Heart left ventricle (tissue), 16 donors: ENCODE results near the gene KLK5. TPM values are rescaled to one million over a fixed set of nuclear protein-coding genes. Genes with fewer than 3 reads are reported as not detected.

ENCODE experiments used
- ATAC-seq, 4 donors: fragments of 200-7000 bp; cut with Tn5 transposase; one replicate each; pipeline ENCODE4 v1.9.1; 2020 to 2022; ENCODE audit warnings: moderate library complexity in 4 of 4, mild to moderate bottlenecking in 3 of 4, moderate number of reproducible peaks in 1 of 4
- DNase-seq, 5 donors: peaks; one replicate each; pipeline ENCODE4 v3.0.0-alpha.2; 2020
- H3K27ac ChIP-seq, 12 donors: fragments of 200-600 bp; sonication (generic) in 4 of 12; one replicate each; pipeline versions ENCODE4 v1.5.0 to v1.8.0; 2016 to 2022; ENCODE audit warnings: mild to moderate bottlenecking in 2 of 12
- H3K27me3 ChIP-seq, 9 donors: fragments of 200-600 bp; sonication (generic) in 2 of 9; one replicate each; pipeline versions ENCODE4 v1.5.1 to v1.8.0; 2016 to 2022; ENCODE audit warnings: mild to moderate bottlenecking in 3 of 9
- H3K36me3 ChIP-seq, 9 donors: fragments of 200-600 bp; sonication (generic) in 2 of 9; one replicate each; pipeline versions ENCODE4 v1.5.0 to v1.8.0; 2018 to 2022; ENCODE audit warnings: mild to moderate bottlenecking in 2 of 9
- H3K4me1 ChIP-seq, 12 donors: fragments of 200-600 bp; sonication (generic) in 4 of 12; one replicate each; pipeline versions ENCODE4 v1.5.0 to v1.8.0; 2016 to 2022; ENCODE audit warnings: mild to moderate bottlenecking in 3 of 12
- H3K4me3 ChIP-seq, 12 donors: fragments of 200-600 bp; sonication (generic) in 4 of 12; one replicate each; pipeline versions ENCODE4 v1.5.0 to v1.8.0; 2017 to 2022; ENCODE audit warnings: mild to moderate bottlenecking in 9 of 12, moderate library complexity in 4 of 12
- H3K9me3 ChIP-seq, 12 donors: fragments of 200-600 bp; sonication (generic) in 4 of 12; one replicate each; pipeline versions ENCODE4 v1.5.0 to v1.8.0; 2016 to 2022; ENCODE audit warnings: mild to moderate bottlenecking in 1 of 12
- CTCF ChIP-seq, 12 donors: fragments of 200-600 bp; sonication (generic) in 4 of 12; IDR thresholded peaks; one replicate each; pipeline versions ENCODE4 v1.5.0 to v1.8.0; 2018 to 2022; ENCODE audit warnings: antibody characterized with exemption in 12 of 12, mild to moderate bottlenecking in 5 of 12
- POLR2A ChIP-seq, 2 donors: fragments of 450-650 bp; IDR thresholded peaks; one replicate each; pipeline ENCODE4 v1.6.1; 2017; ENCODE audit warnings: antibody characterized with exemption in 2 of 2, mild to moderate bottlenecking in 2 of 2, moderate library complexity in 2 of 2
- WGBS, 4 donors: extraction: QIAGEN DNeasy Blood & Tissue Kit in 2 of 4; methylation state at CpG; one replicate each; pipeline versions ENCODE4 v1.1.5 to v1.1.7; 2013 to 2018; 5-methylcytosine and 5-hydroxymethylcytosine counted together
- intact Hi-C, 10 donors: fragments of 100-400 bp; cut with DNase I; formaldehyde crosslinking; loops; one replicate each; pipeline versions ENCODE4 v1.11.1 to v1.14.2; 2022
- polyA plus RNA-seq, 2 donors: library from polyadenylated mRNA; stranded (reverse); fragments of 200-250 nt; gene quantifications; one replicate each; pipeline ENCODE4 v1.2.3, GENCODE V29; 2013
- total RNA-seq, 9 donors: library from RNA; depleted of rRNA in 2 of 9; stranded (reverse); fragments of >200 nt in 2 of 9; fragmentation: NEBNext Ultra II Directional in 3 of 9; extraction: Animal tissue kit (Norgen Biotek cat#: 25700) in 3 of 9; gene quantifications; one replicate each; pipeline versions ENCODE4 v1.1.0 to v1.2.4, GENCODE V29; 2016 to 2023
- donor health status: ischemic (EF 13 %, LVEDD 7.1; RV severe dilation, severe dysfunction).
- donor health status: healthy with polysubstance abuse.
- donor health status: DM: no; HTN: yes; CAD: no.
- donor health status: DM: no; HTN: no; CAD: no.
- donor health status: ischemic (EF 25% LVEDD 6.9; RV normal size, moderate dysfunction).
- donor health status: ischemic (EF 25% LVEDD 5.7; RV mildly dilated, moderate dysfunction).
- donor health status: healthy.
- donor health status: DM: yes; HTN: yes; CAD: no.
- donor health status: ischemic (EF 35%, LVEDD 5.7; RV mildly dilated, moderate dysfunction).
- donor health status: nonischemic (EF 11% LVEDD 7.7; RV severe dilation, severe dysfunction).
- donor health status: DM: yes; HTN: yes; CAD: no.
- donor health status: PGD.
- donor health status: ischemic (EF 29% LVEDD 5.4; RV normal size, mild dysfunction).
- donor health status: nonischemic (EF 23%, LVEDD 6.1; RV moderate dilation, normal function).

Gene KLK5
- total and polyA plus RNA-seq, 11 donors = 5.4 TPM; not detected in 10

- intact Hi-C loops = loop anchor here in 5 of 10 donors (5.0 to 10.0 kb wide), 4 partner anchors 385 to 568 kb away; partner anchors contain the start of gene NAPSA (in 2 of the 5)
- Histone ChIP-seq H3K27ac (no peak overlapping the region), H3K4me1 (peaks cover 0 to 4% (median 0%) of the 10 kb centered on the region in 12 donors), H3K4me3 (no peak overlapping the region), H3K27me3 (peaks cover 0 to 59% (median 21%) of the 10 kb centered on the region in 9 donors), H3K9me3 (no peaks in the 10 kb centered on the region), H3K36me3 (no peaks in the 10 kb centered on the region)
- 30 to 43% (median 31%) methylated on average over 15 to 21 of the region's 21 CpGs for WGBS, 4 donors
- peak; percentile 81 to 96 (median 90) for ATAC-seq
- TF ChIP-seq POLR2A (IDR thresholded peaks at IDR 0.05) (no peak), CTCF (IDR thresholded peaks at IDR 0.05) (peak; percentile 65 to 89 (median 81))
- DNase-seq = peak; percentile 61 to 77 (median 68)
These were observed 30.5 kb downstream of the KLK5 start for GRCh38 chr19:50922317-50922853.

- Histone ChIP-seq H3K4me3 (no peak overlapping the region), H3K27ac (no peak overlapping the region), H3K9me3 (no peaks in the 10 kb centered on the region), H3K4me1 (peaks cover 0 to 4% (median 0%) of the 10 kb centered on the region in 12 donors), H3K27me3 (peaks cover 0 to 59% (median 21%) of the 10 kb centered on the region in 9 donors), H3K36me3 (no peaks in the 10 kb centered on the region)
- no peak for DNase-seq
- 5 to 12% (median 8%) methylated on average over 12 of the region's 12 CpGs for WGBS, 4 donors
- no peak for ATAC-seq
- TF ChIP-seq CTCF (IDR thresholded peaks at IDR 0.05) (no peak), POLR2A (IDR thresholded peaks at IDR 0.05) (no peak)
- intact Hi-C loops = loop anchor here in 5 of 10 donors (5.0 to 10.0 kb wide), 4 partner anchors 384 to 567 kb away; partner anchors contain the start of gene NAPSA (in 2 of the 5)
These were observed 31.2 kb downstream of the KLK5 start for GRCh38 chr19:50921426-50922316.

GRCh38 chr19:50916069-50916468 is 36.8 kb downstream of the KLK5 start:
- H3K4me1 ChIP-seq = no peaks in the 10 kb centered on the region
- no peak overlapping the region for H3K4me3 ChIP-seq
- 71 to 79% (median 75%) methylated on average over 2 of the region's 2 CpGs for WGBS, 4 donors
- no peak for DNase-seq
- TF ChIP-seq POLR2A (IDR thresholded peaks at IDR 0.05) (no peak), CTCF (IDR thresholded peaks at IDR 0.05) (no peak)
- ATAC-seq = no peak
- intact Hi-C loops = loop anchor here in 1 of 10 donors (10.0 kb wide), 1 partner anchor 381 kb away; no protein-coding TSS in a partner anchor
- peaks cover 0 to 74% (median 36%) of the 10 kb centered on the region in 9 donors for H3K27me3 ChIP-seq
- H3K9me3 ChIP-seq = no peaks in the 10 kb centered on the region
- H3K36me3 ChIP-seq = no peaks in the 10 kb centered on the region
- H3K27ac ChIP-seq = no peak overlapping the region
